Peyer's patch (tissue), 4 donors: ENCODE data around the gene ASB12.

Source experiments
- POLR2A ChIP-seq, 2 donors: fragments of 450-650 bp; IDR thresholded peaks; one replicate each; pipeline ENCODE4 v1.5.1; 2017; ENCODE audit warnings: antibody characterized with exemption in 2 of 2, mild to moderate bottlenecking in 2 of 2, moderate library complexity in 2 of 2
- TF ChIP-seq, protein P1 (sequence below), 6 experiments: fragments of 450-650 bp in 4 of 6; fragments of 200-600 bp in 2 of 6; sonication (generic) in 1 of 6; IDR thresholded peaks; one replicate each; pipeline ENCODE4 v1.5.1; 2017 to 2019; ENCODE audit warnings: antibody characterized with exemption in 6 of 6, mild to moderate bottlenecking in 3 of 6, moderate library complexity in 1 of 6

DNA sequence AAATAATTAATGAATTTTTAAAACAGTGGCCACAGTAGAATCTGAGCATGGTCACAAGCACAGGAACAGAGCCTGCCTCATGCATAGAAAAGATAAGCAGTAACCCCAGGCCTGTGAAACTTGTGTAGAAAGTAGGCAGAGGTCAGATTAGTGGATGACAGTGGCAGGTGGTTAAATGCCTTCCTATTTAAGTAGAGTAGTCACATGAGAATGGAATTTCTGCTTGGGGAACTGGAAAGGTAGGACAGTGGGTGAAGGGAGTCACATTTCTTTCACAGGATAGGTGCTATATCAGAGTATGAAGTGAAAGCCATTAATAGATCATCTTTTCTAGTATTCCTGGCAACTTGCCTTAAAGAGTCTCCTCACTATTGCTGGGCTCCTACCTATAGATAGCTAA lies 34.9 kb upstream of the ASB12 start:
- TF ChIP-seq, protein P1, sequence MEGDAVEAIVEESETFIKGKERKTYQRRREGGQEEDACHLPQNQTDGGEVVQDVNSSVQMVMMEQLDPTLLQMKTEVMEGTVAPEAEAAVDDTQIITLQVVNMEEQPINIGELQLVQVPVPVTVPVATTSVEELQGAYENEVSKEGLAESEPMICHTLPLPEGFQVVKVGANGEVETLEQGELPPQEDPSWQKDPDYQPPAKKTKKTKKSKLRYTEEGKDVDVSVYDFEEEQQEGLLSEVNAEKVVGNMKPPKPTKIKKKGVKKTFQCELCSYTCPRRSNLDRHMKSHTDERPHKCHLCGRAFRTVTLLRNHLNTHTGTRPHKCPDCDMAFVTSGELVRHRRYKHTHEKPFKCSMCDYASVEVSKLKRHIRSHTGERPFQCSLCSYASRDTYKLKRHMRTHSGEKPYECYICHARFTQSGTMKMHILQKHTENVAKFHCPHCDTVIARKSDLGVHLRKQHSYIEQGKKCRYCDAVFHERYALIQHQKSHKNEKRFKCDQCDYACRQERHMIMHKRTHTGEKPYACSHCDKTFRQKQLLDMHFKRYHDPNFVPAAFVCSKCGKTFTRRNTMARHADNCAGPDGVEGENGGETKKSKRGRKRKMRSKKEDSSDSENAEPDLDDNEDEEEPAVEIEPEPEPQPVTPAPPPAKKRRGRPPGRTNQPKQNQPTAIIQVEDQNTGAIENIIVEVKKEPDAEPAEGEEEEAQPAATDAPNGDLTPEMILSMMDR (IDR thresholded peaks at IDR 0.05): no peak
- TF ChIP-seq POLR2A (IDR thresholded peaks at IDR 0.05): no peak
